SH-SY5Y (cell line): Measurements from ENCODE around the gene PRRT2.

Experiments
- GATA2 ChIP-seq: IDR thresholded peaks from 2 replicates; pipeline ENCODE4 v1.6.1; 2011; ENCODE audit warnings: mild to moderate bottlenecking, low read depth, low read length
- GATA3 ChIP-seq: IDR thresholded peaks from 2 replicates; pipeline ENCODE4 v1.6.1; 2011; ENCODE audit warnings: low read depth, mild to moderate bottlenecking, low read length, moderate library complexity

DNA sequence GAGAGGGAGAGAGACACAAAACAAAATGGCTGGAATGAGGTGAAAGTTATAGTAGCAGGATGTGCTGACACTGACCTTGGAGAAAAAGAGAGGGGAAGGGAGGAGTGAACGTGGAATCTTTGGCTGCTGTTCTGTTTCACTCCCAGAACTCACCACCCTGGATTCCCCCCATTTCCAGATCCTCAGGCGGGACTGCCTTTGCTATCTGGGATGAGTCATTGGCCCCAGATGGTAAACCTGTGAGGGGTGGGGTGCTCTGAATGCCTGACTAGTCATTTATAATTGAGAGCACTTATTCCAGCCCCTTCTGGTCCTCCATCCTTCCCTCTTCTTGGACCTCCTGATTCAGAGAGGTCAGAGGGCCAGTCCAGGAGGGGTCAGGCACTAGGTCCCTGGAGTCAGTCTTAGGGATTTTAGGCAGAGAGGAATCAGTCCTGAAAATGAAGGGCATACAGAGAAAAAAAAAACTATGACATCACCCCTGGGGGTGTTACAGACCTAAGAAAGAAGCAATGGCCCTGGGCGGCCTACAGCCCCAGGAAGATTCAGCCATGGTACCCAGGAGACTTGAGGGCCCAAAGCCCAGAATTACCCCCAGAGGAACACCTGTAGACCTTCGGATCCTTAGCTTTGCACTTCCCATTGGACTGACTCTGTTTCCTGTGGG, 36.1 kb upstream of the PRRT2 start:
- no peak for TF ChIP-seq GATA2
- TF ChIP-seq GATA3: no peak
